Gastrocnemius medialis (tissue), 4 donors: Measurements from ENCODE around the gene C8A.

Experiments
- CTCF ChIP-seq, 5 experiments: fragments of 450-650 bp in 3 of 5; fragments of 200-600 bp in 2 of 5; sonication (generic) in 2 of 5; IDR thresholded peaks in 4 of 5; conservative IDR thresholded peaks in 1 of 5; 1 replicate in 4 of 5; 2 replicates in 1 of 5; pipeline ENCODE4 v1.5.1; 2016 to 2019; ENCODE audit warnings: antibody characterized with exemption in 5 of 5, mild to moderate bottlenecking in 3 of 5, moderate library complexity in 3 of 5
- POLR2A ChIP-seq, 2 donors: fragments of 450-650 bp; IDR thresholded peaks; one replicate each; pipeline ENCODE4 v1.6.1; 2017; ENCODE audit warnings: antibody characterized with exemption in 2 of 2, mild to moderate bottlenecking in 2 of 2, moderate library complexity in 2 of 2

DNA sequence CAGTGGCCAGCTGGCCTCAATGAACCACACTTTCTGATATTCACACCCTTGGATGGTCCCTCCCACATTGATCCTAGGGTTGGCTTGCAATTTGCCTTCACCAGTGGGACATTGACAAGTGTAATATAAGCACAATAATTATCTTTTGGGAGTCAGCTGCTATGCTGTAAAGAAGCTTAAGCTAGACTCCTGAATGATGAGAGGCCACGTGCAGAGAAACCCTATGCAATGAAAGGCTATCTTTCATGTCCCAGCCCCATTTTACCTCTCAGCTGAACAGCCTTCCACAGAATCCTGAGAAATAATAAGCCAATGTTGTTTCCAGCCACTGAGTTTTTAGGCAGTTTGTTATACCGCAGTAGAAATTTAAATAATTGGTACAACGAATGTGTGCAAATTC is 11.1 kb upstream of the C8A start:
- TF ChIP-seq CTCF (IDR thresholded peaks at IDR 0.05 in 4 of 5, conservative IDR thresholded peaks at IDR 0.05 in 1 of 5) (no peak), POLR2A (IDR thresholded peaks at IDR 0.05) (no peak)
